NCI-H2081 (cell line): ENCODE results near the gene SPINDOC.
A peak's percentile ranks its signal among the peaks of the same experiment; 100 is the strongest.
"Not testable (repeated sequence)": the region's sequence is repeated elsewhere in the genome, so short reads cannot be mapped to it uniquely, and the experiment has no call there.

Source experiments
- DNase-seq, 2 experiments: peaks; one replicate each; lab custom pipeline; 2025; lab: John Stamatoyannopoulos, UW

Gene SPINDOC, protein sequence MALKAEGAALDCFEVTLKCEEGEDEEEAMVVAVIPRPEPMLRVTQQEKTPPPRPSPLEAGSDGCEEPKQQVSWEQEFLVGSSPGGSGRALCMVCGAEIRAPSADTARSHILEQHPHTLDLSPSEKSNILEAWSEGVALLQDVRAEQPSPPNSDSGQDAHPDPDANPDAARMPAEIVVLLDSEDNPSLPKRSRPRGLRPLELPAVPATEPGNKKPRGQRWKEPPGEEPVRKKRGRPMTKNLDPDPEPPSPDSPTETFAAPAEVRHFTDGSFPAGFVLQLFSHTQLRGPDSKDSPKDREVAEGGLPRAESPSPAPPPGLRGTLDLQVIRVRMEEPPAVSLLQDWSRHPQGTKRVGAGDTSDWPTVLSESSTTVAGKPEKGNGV

DNA sequence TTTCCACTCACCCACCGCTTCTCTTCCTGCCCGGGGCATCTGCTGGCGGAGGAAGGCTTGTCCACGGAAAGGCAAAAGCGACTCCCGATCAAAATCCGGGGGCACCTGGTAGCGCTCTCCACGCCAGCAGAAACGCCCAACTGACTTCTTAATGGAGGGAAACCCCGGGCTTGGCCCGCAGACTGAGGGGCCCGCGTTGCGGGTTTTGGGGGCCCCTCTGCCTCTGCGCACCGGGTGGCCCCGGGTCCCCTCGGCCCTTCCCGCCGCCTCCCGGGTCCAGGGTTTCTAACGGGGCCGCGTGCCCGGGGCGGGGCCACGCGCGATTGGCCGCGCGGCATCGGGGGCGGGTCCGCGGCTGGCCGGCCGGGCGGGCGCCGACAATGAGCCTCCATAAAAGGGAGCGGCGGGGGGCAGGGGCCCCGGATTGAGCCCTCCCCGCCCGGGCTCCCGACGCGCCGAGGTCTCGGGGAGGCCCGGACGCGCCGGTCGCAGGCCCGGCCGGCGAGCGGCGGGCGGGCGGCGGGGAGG lies at the start of gene SPINDOC:
TSS of gene SPINDOC (plus strand) at position 422 of the 528 bp plus-strand sequence. CDS start 231 bp downstream, outside the sequence.
- peak; percentile 79 to 87 for DNase-seq

DNA sequence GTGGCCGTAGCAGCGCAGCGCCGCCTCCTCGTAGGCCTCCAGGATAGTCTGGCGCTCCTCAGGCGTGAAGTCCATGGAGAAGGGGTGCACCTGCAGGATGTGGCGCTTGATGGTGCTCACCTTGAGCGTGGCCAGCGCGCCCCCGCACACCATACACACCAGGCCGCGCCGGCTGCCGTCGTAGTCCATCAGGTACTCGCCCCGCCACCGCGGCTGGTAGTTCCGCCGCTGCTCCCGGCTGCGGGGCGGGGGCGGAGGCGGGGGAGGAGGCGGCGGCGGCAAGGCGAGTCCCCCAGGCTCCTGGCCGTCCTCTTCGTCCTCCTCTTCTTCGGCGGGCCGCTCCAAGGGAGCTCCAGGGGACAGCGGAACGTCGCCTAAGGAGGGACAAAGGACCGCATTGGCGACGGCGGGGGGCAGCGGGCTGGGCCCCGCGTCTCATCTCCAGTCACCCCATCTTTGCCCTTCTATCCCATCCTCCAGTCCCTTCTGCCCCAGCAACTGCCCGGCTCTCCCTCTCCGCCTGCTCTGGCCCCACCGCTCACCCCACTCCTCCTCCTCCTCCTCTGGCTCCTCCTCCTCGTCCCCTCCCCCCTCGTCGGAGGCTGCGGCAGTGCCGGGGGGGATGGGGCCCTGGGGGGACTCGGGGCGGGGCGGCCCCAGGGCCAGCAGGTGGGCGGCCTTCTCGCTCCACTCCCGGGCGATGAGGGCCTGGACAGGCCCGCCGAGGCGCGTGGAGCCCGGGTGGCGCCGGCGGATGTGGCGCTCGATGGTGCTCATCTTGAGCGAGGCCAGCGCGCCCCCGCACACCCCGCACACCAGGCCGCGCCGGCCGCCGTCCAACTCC lies 49.5 kb upstream of the SPINDOC start:
- DNase-seq, result no peak

DNA sequence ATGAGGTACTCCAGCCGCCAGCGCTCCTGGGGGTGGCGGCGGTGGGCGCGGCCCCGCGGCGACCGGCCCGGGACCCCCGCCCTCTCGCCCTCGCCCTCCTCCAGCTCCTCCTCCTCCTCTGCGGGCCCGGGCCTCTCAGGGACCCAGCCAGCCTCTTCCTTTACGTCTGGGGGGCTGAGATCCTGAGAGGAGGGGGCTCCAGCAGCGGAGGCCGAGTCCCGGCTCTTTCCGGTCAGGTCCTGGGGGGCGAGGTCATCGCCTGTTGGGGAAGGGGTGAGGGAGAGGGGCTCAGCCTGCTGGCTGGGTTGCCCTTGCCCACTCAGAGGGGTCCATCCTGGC lies 48.9 kb upstream of the SPINDOC start:
- DNase-seq, result no peak

DNA sequence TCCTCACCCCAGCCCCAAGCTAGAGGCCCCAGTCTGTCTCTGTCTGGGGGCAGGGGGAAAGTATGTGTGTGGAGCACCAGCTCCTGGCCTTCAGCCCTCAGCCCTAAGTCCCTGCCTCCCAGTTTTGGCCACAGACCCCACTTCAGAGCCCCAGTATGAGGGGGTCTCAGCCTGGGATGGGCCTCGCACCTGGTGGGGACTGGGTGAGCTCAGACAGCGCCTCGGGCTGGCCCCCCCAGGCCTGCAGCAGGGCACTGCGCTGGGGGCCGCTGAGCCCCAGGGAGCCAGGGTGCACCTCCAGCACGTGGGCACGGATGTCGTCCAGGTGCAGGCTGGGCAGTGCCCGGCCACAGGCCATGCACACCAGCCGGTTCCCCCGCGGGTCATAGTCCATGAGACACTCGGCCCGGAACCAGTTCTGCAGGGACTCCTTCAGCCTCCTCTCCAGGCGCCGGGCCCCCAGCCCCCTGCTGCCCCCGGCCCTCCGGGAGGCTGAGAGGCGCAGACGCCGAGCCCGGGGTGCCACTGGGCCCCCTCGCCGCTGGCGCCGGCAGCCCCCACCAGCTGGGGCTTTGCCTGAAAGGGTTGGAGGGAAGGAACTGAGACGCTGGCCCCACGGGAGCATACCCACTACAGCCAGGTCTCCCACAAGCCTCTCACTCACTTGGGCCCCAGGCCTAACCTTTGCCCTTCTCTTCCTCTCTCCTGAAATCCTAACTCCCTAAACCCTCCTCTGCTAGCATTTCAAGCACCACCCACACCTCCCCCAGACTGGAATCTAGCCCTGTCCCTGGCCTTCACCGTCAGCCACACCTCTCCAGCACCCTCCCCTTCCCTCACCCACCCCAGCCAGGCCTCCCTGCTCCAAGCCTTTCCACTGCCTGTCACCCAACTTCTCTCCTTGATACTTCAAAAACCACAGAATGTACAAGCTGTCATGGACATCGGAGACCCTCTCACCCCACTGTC lies 48.3 kb upstream of the SPINDOC start:
- no peak for DNase-seq

DNA sequence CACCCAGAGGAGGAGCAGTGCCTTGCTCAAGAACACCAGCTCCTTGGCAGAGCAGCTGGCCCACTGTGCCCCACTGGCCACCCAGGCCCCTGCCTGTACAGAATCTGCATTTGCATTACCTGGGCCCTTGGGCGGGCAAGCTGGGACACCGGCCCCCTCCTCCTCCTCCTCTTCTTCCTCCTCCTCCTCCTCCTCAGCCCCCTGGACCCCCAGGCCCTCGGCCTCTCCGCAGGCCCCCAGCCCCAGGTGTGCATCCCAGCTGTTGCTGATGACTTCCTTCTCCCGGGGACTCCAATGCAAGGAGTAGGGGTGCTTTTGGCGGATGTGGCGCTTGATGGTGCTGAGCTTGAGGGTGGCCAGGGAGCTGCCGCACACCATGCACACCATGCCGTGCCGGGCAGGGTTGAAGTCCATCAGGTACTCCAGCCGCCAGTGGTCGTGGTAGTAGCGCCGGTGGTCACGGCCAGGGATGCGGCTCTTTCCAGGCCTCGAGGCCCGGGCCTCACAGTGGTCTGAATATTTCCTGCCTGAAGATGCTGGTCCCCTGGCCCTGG lies 47.5 kb upstream of the SPINDOC start:
- DNase-seq, result no peak

DNA sequence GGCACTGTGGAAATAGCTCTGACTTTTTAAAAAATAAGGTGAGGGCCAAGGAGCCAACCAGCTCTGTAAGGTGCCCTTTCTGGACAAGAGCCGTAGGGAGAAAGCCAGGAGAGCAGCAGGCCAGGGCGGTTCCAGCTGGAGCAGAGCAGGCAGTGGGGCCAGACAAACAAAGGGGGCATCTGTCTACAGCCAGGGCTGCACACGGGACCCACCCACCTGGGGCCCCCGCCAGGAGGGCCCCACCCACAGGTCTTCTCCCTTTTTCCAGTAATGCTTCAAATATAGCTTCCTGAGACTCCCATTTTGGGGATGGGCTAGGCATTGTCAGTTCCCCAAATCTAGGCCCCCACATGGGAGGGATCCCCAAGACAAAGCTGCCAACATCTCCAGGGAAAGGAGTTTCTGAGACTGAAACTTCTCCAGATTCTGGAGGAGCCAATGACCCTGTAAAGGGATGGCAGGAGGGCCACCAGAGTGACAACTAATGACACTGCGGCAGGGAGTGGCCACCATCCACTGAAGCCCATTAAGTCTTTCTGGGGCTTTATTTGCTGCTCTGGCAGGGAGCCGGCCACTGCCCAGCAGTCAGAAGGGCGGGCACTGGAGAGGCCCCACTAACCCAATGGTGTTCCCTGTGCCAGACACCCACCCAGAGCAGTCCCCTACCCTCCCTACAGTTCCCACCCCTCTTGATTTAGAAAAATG lies 46.6 kb upstream of the SPINDOC start:
- no peak for DNase-seq

DNA sequence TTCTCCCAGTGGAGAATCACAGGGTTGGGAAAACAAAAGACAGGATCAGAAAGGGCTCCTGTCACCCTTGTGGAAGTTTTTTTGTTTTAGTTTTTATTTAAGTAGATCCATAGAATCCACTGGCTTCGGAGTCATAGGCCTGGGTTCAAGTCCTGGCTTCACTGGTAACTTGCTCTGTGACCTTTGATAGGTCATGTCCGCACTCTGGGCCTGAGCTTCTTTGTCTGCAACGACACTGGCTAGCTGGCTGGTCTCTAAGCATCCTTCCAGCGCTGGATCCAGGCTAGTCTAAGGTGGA lies 46.0 kb upstream of the SPINDOC start:
- DNase-seq, result no peak

DNA sequence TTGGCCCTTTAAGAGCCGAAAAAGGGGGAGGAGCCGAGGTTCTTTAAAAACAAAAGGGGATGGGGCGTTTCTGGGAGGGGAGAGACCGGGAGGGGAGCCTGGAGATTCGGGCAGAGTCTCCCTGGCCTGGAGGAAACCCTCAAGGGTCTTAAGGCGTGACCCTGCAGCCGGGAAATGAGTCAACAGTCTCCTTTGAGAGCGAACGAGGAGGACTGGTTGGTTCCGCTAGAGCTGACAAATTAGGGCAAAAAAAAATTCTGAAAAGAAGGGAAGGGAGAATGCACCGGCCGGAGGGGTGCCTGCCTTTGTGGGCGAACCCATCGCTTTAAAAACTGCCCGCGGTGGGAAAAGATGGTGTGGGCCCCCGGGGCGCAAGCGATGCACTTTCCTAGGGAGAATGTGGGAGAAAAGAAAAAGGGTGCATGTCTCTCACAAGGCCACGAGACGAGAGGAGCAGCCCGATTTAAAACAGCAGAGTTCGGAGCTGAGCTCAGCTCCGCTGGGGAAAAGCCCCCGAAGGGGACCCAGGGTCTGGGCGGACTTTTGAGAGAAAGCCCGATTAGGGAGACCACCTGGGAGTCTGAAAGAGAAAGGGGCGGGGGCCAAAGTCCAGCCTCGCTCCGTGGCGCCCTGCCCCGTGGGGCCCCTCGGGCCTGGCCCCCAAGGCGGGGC lies 45.6 kb upstream of the SPINDOC start:
- DNase-seq, result peak; percentile 51 to 55

DNA sequence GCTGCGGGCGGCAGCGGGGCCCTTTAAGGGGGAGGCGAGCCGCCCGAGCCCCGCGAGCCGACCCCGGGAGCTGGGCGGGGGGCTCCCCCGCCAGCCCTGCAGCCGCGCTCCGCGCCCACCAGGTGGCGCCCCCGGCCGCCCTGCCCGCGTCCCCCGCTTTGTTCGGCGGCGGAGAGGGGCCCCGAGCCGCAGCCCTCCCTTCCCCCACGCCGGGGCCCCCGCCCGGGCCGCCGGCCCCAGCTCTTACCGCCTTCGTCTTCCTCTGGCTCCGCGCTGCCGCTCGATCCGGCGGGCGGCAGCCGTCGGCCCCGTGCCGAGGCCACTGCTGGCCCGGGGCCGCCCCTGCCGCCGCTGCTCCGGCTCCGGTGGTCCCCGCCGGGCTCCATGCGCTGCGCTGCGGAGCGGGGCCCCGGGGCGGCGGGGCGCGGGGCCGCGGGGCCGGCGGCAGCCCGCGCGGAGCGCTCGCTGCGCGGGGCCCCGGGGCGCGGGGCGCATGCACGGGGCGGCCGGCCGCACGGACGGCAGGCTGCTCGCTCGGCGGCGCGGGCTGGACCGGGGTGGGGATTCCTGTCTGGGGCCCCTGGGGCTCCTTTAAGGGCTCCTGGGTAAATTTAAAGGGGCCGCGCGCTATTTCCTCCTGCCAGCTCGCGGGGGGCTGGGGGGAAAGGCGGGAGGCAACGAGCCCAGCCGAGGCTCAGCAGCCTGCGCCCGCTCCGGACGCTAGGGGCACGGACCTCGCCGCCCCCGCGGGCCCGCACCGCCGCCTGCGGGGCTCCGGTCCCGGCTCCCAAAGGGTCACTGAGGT lies 44.8 kb upstream of the SPINDOC start, which contains the start of gene ZFTA:
TSS of gene ZFTA (minus strand) at position 539 of the 805 bp plus-strand sequence. CDS start at position 386, 153 bp downstream.
- DNase-seq, result peak; percentile 44 to 54

DNA sequence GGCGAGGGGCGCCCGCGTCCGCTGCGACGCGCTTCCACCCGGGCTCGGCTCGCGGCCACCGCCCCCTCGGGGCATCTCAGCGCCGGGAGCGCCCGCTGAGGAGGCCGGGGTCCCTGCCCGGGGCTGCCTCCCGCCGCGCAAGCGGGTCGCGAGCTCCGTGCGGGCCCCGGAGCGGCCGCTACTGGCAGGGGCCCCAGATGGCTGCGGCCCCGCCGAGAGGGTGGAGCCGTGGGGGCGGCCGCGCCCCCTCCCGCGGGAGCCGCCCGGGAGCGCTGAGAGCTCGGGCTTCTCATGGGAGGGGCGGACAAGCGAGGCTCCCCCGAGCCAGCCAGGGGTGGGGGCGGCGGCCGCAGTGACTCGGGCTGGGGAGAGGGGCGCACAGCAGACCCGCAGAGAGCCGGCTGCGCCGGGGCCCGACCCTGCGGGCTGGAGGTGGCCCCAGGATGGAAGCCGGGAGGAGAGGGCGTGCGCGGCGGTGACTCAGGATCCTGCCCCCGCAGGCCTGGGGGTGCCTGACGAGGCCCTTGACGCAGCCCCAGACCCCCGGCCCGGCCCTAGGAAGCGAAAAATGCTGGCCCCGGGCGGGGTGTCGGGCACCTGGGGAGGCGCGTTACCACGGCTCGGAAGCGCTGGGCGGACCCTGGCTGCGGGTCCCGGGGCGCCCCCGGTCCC lies 44.1 kb upstream of the SPINDOC start:
- DNase-seq, result no peak

DNA sequence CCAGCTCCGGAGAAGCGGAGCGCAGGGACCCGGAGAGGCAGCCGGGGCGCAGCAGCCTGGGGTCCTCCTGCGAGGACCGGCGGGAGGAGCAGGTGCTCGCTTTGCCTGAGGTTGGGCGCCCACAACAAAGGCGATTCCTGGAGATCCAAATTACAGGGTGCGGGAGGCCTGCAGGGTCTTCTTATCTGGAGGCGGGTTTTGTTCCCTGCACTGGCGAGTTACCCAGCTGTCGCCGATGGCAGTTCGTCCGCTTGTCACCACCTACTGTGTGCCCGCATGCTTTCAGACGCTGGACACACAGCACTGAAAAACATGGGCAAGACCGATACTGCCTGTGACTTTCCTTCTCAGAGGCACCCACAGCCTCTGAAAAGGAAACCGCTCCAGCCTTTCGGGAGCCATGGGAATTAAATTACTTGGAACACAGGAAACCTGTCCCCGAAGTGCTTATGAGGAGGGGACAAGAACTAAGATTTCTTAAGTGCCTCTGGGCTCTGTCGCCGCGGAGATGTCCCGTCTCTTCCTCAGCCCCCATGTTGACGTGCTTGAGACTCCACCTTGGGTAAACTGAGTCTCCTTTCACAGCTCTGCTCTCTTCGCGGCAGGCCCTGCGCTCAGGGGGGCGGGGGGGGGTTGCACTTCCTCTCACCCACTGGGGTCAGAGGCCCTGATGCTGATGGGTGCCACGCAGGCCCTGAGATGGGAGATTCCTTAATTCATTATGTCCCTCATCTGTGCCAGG lies 43.4 kb upstream of the SPINDOC start:
- DNase-seq, result peak; percentile 32 to 70

DNA sequence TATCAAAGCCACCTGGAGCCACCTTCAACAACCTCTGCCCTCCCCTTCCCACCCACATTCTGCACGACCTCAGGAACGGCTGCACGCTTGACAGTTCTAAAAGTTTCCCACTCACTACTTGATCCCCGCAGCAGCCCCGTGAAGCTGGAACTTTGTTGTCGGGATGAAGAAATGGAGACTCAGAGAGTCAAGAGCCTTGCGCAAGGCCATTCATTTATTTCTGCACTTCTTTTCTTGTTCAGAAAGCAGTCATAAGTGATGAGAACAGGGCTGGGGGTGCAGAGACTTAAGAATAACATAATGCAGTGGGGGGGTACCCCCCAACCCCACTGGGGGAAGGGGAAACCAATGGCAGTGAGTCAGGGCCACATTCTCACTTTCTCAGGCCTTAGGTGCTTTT lies 42.5 kb upstream of the SPINDOC start:
- no peak for DNase-seq

DNA sequence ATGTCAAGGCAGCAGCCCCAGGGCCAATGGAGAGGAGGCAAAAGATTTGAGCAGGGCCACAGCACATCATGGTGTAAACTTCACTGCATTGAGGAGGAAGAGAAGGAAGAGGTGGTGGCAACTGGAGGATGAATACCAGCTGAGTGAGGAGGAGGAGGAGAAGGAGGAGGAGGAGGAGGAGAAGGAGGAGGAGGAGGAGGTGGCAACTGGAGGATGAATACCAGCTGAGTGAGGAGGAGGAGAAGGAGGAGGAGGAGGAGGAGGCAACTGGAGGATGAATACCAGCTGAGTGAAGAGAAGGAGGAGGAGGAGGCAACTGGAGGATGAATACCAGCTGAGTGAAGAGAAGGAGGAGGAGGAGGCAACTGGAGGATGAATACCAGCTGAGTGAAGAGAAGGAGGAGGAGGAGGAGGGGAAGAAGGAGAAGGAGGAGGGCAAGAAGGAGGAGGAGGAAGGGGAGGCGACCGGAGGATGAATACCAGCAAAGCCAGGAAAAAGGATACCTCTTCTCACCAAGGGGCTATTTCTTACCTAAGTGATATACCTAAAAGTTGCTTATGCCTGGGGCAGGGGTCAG lies 41.4 kb upstream of the SPINDOC start:
- DNase-seq, result not testable (repeated sequence)

DNA sequence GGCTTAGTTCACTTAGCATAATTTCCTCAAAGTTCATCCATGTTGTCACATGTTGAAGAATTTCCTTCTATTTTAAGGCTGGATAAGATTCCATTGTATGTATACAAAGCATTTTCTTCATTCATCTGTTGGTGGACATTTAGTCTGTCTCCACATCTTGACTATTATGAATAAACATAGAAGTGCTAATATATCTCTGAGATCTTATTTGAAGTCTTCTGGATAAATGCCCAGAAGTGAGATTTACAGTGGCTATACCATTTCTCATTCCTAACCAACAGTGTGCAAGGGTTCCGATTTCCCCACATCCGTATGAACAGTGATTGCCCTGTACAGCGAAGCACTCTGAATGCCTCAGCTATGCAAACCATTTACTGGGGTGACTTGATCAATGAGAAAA lies 38.1 kb upstream of the SPINDOC start:
- no peak for DNase-seq

DNA sequence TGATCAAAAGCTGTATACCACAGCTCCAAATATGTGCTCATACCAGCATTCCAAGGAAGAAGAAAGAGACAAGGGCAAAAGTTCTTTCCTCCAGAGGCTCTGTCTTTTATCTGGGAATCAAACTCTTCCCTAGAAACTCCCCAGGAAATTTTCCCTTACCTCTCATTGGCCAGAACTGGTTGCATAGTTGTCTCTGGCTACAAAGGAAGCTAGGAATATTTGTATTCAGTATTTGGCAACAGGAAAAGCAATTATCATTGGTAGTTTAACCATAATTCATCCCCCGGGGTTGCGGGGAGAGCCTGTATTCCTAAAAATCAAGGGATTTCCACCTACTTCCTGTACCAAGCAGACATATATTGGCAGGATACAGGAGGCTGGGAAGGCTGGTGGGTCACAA lies 34.2 kb upstream of the SPINDOC start:
- DNase-seq, result peak in 1 of 2 experiments; percentile 25

DNA sequence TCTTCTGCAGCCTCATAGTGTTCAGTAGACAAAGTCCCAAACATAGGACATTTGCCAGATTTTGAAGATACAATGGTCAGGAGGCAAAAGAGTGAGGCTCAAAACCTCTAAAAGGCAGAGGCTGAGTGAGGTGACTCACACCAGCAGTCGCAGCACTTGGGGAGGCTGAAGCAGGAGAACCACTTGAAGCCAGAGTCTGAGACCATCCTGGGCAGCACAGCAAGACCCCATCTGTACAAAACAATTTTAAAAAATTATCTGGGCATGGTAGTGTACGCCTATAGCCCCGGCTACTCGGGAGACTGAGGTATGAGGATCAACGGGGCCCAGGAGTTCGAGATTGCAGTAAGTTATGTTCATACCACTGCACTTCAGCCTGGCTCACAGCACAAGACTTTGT lies 30.5 kb upstream of the SPINDOC start:
- no peak for DNase-seq

DNA sequence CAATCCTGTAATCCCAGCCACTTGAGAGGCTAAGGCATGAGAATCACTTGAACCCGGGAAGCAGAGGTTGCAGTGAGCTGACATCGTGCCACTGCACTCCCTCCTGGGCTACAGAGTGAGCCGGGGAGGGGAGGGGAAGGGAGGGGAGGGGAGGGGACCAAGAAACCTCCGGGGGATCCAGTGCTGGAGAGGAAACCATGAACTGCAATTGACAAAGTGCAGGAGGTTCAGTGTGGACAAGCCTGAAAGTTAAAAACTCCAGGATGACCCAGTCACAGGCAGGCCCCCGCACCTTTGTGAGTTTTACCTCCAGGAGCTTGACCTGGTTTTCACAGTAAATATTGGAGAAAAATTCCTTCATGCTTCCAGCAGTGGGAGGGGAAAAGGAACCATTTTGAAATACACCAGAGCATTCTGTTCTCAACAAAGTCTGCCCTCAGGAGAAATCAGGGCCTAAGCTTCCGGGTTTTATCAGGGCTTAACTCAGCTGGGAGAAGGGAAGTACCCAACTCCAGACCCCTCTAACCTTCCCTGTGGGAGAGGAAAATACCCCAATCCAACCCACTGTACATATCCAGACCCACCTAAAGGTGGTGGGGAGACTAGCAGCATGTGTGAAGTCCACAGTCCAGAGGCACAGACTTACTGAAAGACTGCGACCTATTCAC lies 29.2 kb upstream of the SPINDOC start:
- no peak for DNase-seq
